IMR-90 (cell line): ENCODE results near the gene HMGCL. TPM values are rescaled to one million over a fixed set of nuclear protein-coding genes. Genes with fewer than 3 reads are reported as not detected.
A peak's percentile ranks its signal among the peaks of the same experiment; 100 is the strongest.

ENCODE experiments used
- ATAC-seq: fragments of 200-7000 bp; cut with Tn5 transposase; 2 replicates; pipeline ENCODE4 v1.9.1; 2020; ENCODE audit warnings: low read depth, mild to moderate bottlenecking, moderate library complexity
- BruUV-seq: library from RNA; stranded (reverse); fragments of 400-500 nt; replicated peaks from 2 replicates; lab custom pipeline; 2021; lab: Mats Ljungman, UMichigan
- CTCF ChIA-PET: fragments of 300-600 bp; formaldehyde crosslinking; extraction: SDS; loops from one replicate; lab custom pipeline; 2021; ENCODE audit warnings: antibody characterized with exemption; lab: Yijun Ruan, JAX
- POLR2A ChIA-PET: fragments of 300-600 bp; sonication (Branson Sonifier 250); formaldehyde crosslinking; loops from one replicate; lab custom pipeline; 2022; ENCODE audit warnings: antibody characterized with exemption; ENCODE audit not compliant: unreplicated experiment; lab: Charles Lee
- DNase-seq: peaks from one replicate; pipeline ENCODE4 v3.0.0; 2013
- H2AFZ ChIP-seq: replicated peaks from 2 replicates; pipeline ENCODE3; 2013; ENCODE audit warnings: low read length, mild to moderate bottlenecking; ENCODE audit not compliant: poor library complexity
- H2AK5ac ChIP-seq: 2 replicates; pipeline ENCODE4 v1.6.1; 2013; ENCODE audit warnings: low read depth, low read length, inconsistent platforms
- H2AK9ac ChIP-seq: replicated peaks from 2 replicates; pipeline ENCODE3; 2013; ENCODE audit warnings: mild to moderate bottlenecking, low read depth, low read length, moderate library complexity; ENCODE audit not compliant: poor library complexity
- H2BK120ac ChIP-seq: 2 replicates; pipeline ENCODE4 v1.6.1; 2013; ENCODE audit warnings: low read depth, low read length, inconsistent platforms
- H2BK15ac ChIP-seq: 3 replicates; pipeline ENCODE4 v1.6.1; 2013; ENCODE audit warnings: low read depth, low read length, inconsistent platforms
- H2BK20ac ChIP-seq: 2 replicates; pipeline ENCODE4 v1.6.1; 2013; ENCODE audit warnings: low read depth, mild to moderate bottlenecking, inconsistent platforms, low read length, moderate library complexity
- H2BK5ac ChIP-seq: 2 replicates; pipeline ENCODE4 v1.6.1; 2013; ENCODE audit warnings: mild to moderate bottlenecking, low read depth, low read length, inconsistent platforms; ENCODE audit not compliant: poor library complexity, severe bottlenecking
- H3K14ac ChIP-seq: replicated peaks from 2 replicates; pipeline ENCODE4 v1.6.1; 2013; ENCODE audit warnings: low read depth, low read length, inconsistent platforms
- H3K18ac ChIP-seq: 2 replicates; pipeline ENCODE4 v1.6.1; 2013; ENCODE audit warnings: low read depth, low read length, control low read depth
- H3K23ac ChIP-seq: 2 replicates; pipeline ENCODE4 v1.6.1; 2013; ENCODE audit warnings: low read depth, low read length, inconsistent platforms
- H3K27ac ChIP-seq: 2 replicates; pipeline ENCODE4 v1.5.1; 2013; ENCODE audit warnings: mild to moderate bottlenecking, control low read depth, low read length; ENCODE audit not compliant: insufficient read depth
- H3K27me3 ChIP-seq: 2 replicates; pipeline ENCODE4 v1.6.1; 2013; ENCODE audit warnings: low read length; ENCODE audit not compliant: control insufficient read depth, insufficient read depth
- H3K36me3 ChIP-seq: 2 replicates; pipeline ENCODE4 v1.6.1; 2013; ENCODE audit warnings: low read length, mixed read lengths; ENCODE audit not compliant: control insufficient read depth, insufficient read depth
- H3K4ac ChIP-seq: 2 replicates; pipeline ENCODE4 v1.6.1; 2013; ENCODE audit warnings: low read depth, low read length, inconsistent platforms
- H3K4me1 ChIP-seq: 2 replicates; pipeline ENCODE4 v1.6.1; 2013; ENCODE audit warnings: low read length, mixed read lengths; ENCODE audit not compliant: control insufficient read depth, insufficient read depth
- H3K4me2 ChIP-seq: 2 replicates; pipeline ENCODE4 v1.6.1; 2013; ENCODE audit warnings: low read depth, mild to moderate bottlenecking, control low read depth, low read length, moderate library complexity
- H3K4me3 ChIP-seq: 2 replicates; pipeline ENCODE4 v1.5.1; 2013; ENCODE audit warnings: low read depth, mild to moderate bottlenecking, control low read depth, low read length, moderate library complexity; ENCODE audit not compliant: insufficient read depth
- H3K56ac ChIP-seq: 2 replicates; pipeline ENCODE4 v1.6.1; 2013; ENCODE audit warnings: low read length, inconsistent platforms; ENCODE audit not compliant: insufficient read depth; ENCODE audit errors: extremely low read depth
- H3K79me1 ChIP-seq, 2 experiments: 2 replicates each; pipeline ENCODE4 v1.6.1; 2013; ENCODE audit warnings: low read length in 2 of 2, inconsistent platforms in 1 of 2, low read depth in 1 of 2
- H3K9ac ChIP-seq: 2 replicates; pipeline ENCODE4 v1.6.1; 2013; ENCODE audit warnings: low read depth, low read length, control low read depth
- H3K9me1 ChIP-seq: 2 replicates; pipeline ENCODE4 v1.6.1; 2013; ENCODE audit warnings: low read length, inconsistent platforms; ENCODE audit not compliant: insufficient read depth
- H3K9me3 ChIP-seq: 2 replicates; pipeline ENCODE4 v1.6.1; 2013; ENCODE audit warnings: low read length; ENCODE audit not compliant: control insufficient read depth, insufficient read depth
- H4K20me1 ChIP-seq: 2 replicates; pipeline ENCODE4 v1.6.1; 2013; ENCODE audit warnings: low read length, inconsistent platforms; ENCODE audit not compliant: insufficient read depth
- H4K5ac ChIP-seq: 2 replicates; pipeline ENCODE4 v1.6.1; 2013; ENCODE audit warnings: mild to moderate bottlenecking, low read depth, low read length, control low read depth
- H4K8ac ChIP-seq, 2 experiments: 2 replicates each; pipeline ENCODE4 v1.6.1; 2013; ENCODE audit warnings: low read depth in 2 of 2, low read length in 2 of 2, control low read depth in 1 of 2, inconsistent platforms in 1 of 2
- H4K91ac ChIP-seq: 2 replicates; pipeline ENCODE4 v1.6.1; 2013; ENCODE audit warnings: low read depth, low read length, inconsistent platforms; ENCODE audit not compliant: insufficient read depth
- BHLHE40 ChIP-seq: fragments of 150-350 bp; IDR thresholded peaks from 2 replicates; pipeline ENCODE4 v1.6.1; 2016; ENCODE audit warnings: mild to moderate bottlenecking, low read depth, low read length
- CEBPB ChIP-seq: IDR thresholded peaks from 2 replicates; pipeline ENCODE4 v1.6.1; 2012; ENCODE audit warnings: low read depth, low read length, improper control_type of control experiment
- FOS ChIP-seq: fragments of 150-350 bp; IDR thresholded peaks from 2 replicates; pipeline ENCODE4 v1.6.1; 2016; ENCODE audit warnings: low read depth, low read length
- MAFK ChIP-seq: IDR thresholded peaks from 2 replicates; pipeline ENCODE4 v1.6.1; 2012; ENCODE audit warnings: low read depth, low read length, improper control_type of control experiment
- MAZ ChIP-seq: IDR thresholded peaks from 2 replicates; pipeline ENCODE4 v1.6.1; 2012; ENCODE audit warnings: low read depth, mild to moderate bottlenecking, low read length, improper control_type of control experiment, moderate library complexity, borderline replicate concordance
- MXI1 ChIP-seq: IDR thresholded peaks from 2 replicates; pipeline ENCODE4 v1.6.1; 2012; ENCODE audit warnings: low read depth, mild to moderate bottlenecking, low read length, moderate library complexity, borderline replicate concordance
- NFE2L2 ChIP-seq: fragments of 150-350 bp; IDR thresholded peaks from 2 replicates; pipeline ENCODE4 v1.6.1; 2016; ENCODE audit warnings: low read depth, mild to moderate bottlenecking, low read length
- POLR2A ChIP-seq: IDR thresholded peaks from 2 replicates; pipeline ENCODE4 v1.6.1; 2012; ENCODE audit warnings: mild to moderate bottlenecking, low read depth, low read length
- RAD21 ChIP-seq: IDR thresholded peaks from 2 replicates; pipeline ENCODE4 v1.6.1; 2012; ENCODE audit warnings: low read length, improper control_type of control experiment
- RFX5 ChIP-seq: IDR thresholded peaks from 2 replicates; pipeline ENCODE4 v1.8.0; 2012; ENCODE audit warnings: low read depth, mild to moderate bottlenecking, low read length, moderate library complexity
- SMC3 ChIP-seq: fragments of 150-350 bp; IDR thresholded peaks from 2 replicates; pipeline ENCODE4 v1.6.1; 2016; ENCODE audit warnings: low read depth, mild to moderate bottlenecking, antibody characterized with exemption, low read length, moderate library complexity
- WGBS, 2 experiments: methylation state at CpG; one replicate each; pipeline versions ENCODE4 v1.1.5 to v1.1.7; 2013; ENCODE audit warnings: missing lambda C conversion rate in 2 of 2; ENCODE audit not compliant: insufficient read length in 1 of 2; ENCODE audit errors: extremely low coverage in 2 of 2; 5-methylcytosine and 5-hydroxymethylcytosine counted together
- dilution Hi-C: fragments of 300-500 bp; cut with HindIII; formaldehyde crosslinking; loops from one replicate; pipeline ENCODE4 v1.14.3; 2018; ENCODE audit warnings: low sequenced_read_pairs; ENCODE audit not compliant: unreplicated experiment
- in situ Hi-C: fragments of 300-500 bp; cut with MboI; formaldehyde crosslinking; loops from 3 replicates; pipeline ENCODE4 v1.14.3; 2019; ENCODE audit warnings: low sequenced_read_pairs, inconsistent platforms, mixed read lengths
- intact Hi-C: fragments of 100-400 bp; cut with micrococcal nuclease; formaldehyde crosslinking; loops from 2 replicates; pipeline ENCODE4 v1.10.0; 2022
- polyA plus RNA-seq, 3 experiments: library from polyadenylated mRNA; depleted of rRNA; stranded (reverse); fragments of >200 nt; gene quantifications; 2 replicates each; pipeline ENCODE4 v1.2.3, GENCODE V29; 2012; ENCODE audit warnings: low replicate concordance in 1 of 3
- total RNA-seq: library from RNA; depleted of rRNA; stranded (reverse); fragments of >200 nt; gene quantifications from 2 replicates; pipeline ENCODE4 v1.2.3, GENCODE V29; 2012
- TF ChIP-seq, protein P1 (sequence below): fragments of 150-350 bp; IDR thresholded peaks from 2 replicates; pipeline ENCODE4 v1.6.1; 2016; ENCODE audit warnings: low read depth, mild to moderate bottlenecking, low read length, moderate library complexity, borderline replicate concordance
- TF ChIP-seq, protein P2 (sequence below): fragments of 150-350 bp; IDR thresholded peaks from 2 replicates; pipeline ENCODE4 v1.6.1; 2017; ENCODE audit warnings: mild to moderate bottlenecking, antibody characterized with exemption, low read length, low read depth
- TF ChIP-seq, protein P3 (sequence below): conservative IDR thresholded peaks from 2 replicates; pipeline ENCODE4 v1.5.1; 2012; ENCODE audit warnings: mild to moderate bottlenecking, low read depth, low read length, improper control_type of control experiment

The HMGCL gene
- total and polyA plus RNA-seq, 2 of the 4 experiments (the other 2 are of a cell fraction): 30.6 to 33.5 TPM

DNA sequence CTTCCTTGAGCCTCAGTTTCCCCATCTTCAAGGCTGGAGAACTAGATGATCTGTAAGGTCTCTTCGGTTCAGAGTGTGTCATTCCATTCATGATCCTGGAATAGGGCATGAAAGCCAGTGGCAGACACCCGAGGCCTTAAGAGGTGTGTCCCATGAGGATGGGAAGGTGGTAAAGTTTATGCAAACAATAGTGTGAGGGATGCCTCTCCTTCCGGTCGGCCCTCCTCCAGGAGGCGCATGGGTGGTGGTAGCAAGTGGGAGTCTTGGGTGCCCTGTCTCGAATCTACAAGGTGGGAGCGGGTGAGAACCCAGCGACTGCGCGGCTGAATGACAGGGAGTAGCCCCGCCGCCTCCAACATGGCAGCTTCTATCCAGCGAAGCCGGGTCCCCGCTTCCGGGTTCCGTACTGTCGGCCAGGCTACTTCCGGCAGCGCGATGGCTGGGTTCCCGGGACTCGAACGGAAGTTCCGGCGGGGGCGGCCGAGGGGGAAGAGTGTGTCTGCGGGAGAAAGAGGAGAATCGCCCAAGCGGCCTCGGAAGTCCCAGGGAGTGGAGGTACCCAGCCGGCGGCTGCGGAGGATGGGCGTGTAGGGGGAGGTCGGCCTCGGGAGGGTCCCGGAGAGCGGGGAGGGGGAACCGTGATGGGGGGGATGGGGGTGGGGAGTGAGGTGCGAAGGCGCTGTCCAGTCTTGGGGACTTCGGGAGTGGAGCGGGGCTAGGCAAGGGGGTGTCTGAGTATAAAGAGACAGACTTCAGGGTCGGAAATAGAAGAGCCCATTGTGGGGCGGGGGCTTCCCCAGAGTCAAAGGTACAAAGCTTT lies 34.3 kb downstream of the HMGCL start, which contains the start of gene LYPLA2:
Gene LYPLA2 (plus strand): TSS at position 450 of the 820 bp plus-strand sequence. CDS start 1,538 bp downstream, outside the sequence.
- Histone ChIP-seq H3K27me3 (no peaks in the 10 kb centered on the region), H3K9ac (peak within 1 kb of the TSS; percentile 80), H2BK5ac (peak within 1 kb of the TSS; percentile 86), H3K4ac (peak within 1 kb of the TSS; percentile 98), H4K5ac (peak within 1 kb of the TSS; percentile 98), H2BK20ac (peak within 1 kb of the TSS; percentile 74), H3K9me1 (peaks cover 9% of the 10 kb centered on the region), H3K56ac (peak within 1 kb of the TSS; percentile 71; the same call in 1 of the 2 replicates), H3K23ac (peak within 1 kb of the TSS; percentile 76), H4K91ac (peak within 1 kb of the TSS; percentile 96), H2AFZ (peak within 1 kb of the TSS; percentile 92), H2AK9ac (peak within 1 kb of the TSS; percentile 100), H2BK15ac (peak within 1 kb of the TSS; percentile 93; the same call in 1 of the 3 replicates), H3K79me1 (peaks cover 13 to 46% of the 10 kb centered on the region in 2 experiments; a peak in 3 of 4 replicates), H4K20me1 (peaks cover 13% of the 10 kb centered on the region; the same call in 1 of the 2 replicates), H3K36me3 (peaks cover 25% of the 10 kb centered on the region), H3K4me3 (peak within 1 kb of the TSS; percentile 95), H2AK5ac (peak within 1 kb of the TSS; percentile 90), H2BK120ac (peak within 1 kb of the TSS; percentile 81), H3K27ac (peak within 1 kb of the TSS; percentile 84), H3K9me3 (no peaks in the 10 kb centered on the region), H3K4me1 (peaks cover 14% of the 10 kb centered on the region), H4K8ac (peak within 1 kb of the TSS; percentile 95 to 99), H3K4me2 (peak within 1 kb of the TSS; percentile 99), H3K18ac (peak within 1 kb of the TSS; percentile 85), H3K14ac (peak within 1 kb of the TSS; percentile 94)
- POLR2A ChIA-PET: no interaction called here
- peak; percentile 86 for DNase-seq
- dilution Hi-C loops: no loop called here
- no TSS peak for BruUV-seq
- CTCF ChIA-PET: interaction anchor here (1.0 kb wide), 2 partner anchors 10 to 19 kb away, joined by 3 to 6 read pairs; no protein-coding TSS in a partner anchor
- WGBS, 2 experiments: 1% methylated on average over 22 of the region's 47 CpGs; no CpG with 5 or more reads in 1 of the 2 experiments
- peak; percentile 83 for ATAC-seq
- in situ Hi-C loops: no loop called here
- intact Hi-C loops: no loop called here
- no peak for TF ChIP-seq BHLHE40
- no peak for TF ChIP-seq SMC3
- peak; percentile 77; the same call in 1 of the 2 replicates for TF ChIP-seq MAZ
- TF ChIP-seq CEBPB: no peak
- no peak for TF ChIP-seq NFE2L2
- TF ChIP-seq, protein P1, sequence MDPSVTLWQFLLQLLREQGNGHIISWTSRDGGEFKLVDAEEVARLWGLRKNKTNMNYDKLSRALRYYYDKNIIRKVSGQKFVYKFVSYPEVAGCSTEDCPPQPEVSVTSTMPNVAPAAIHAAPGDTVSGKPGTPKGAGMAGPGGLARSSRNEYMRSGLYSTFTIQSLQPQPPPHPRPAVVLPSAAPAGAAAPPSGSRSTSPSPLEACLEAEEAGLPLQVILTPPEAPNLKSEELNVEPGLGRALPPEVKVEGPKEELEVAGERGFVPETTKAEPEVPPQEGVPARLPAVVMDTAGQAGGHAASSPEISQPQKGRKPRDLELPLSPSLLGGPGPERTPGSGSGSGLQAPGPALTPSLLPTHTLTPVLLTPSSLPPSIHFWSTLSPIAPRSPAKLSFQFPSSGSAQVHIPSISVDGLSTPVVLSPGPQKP: no peak
- TF ChIP-seq MXI1: peak; percentile 42; the same call in 1 of the 2 replicates
- no peak for TF ChIP-seq RAD21
- TF ChIP-seq, protein P2, sequence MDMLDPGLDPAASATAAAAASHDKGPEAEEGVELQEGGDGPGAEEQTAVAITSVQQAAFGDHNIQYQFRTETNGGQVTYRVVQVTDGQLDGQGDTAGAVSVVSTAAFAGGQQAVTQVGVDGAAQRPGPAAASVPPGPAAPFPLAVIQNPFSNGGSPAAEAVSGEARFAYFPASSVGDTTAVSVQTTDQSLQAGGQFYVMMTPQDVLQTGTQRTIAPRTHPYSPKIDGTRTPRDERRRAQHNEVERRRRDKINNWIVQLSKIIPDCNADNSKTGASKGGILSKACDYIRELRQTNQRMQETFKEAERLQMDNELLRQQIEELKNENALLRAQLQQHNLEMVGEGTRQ: no peak
- no peak for TF ChIP-seq RFX5
- TF ChIP-seq MAFK: no peak
- TF ChIP-seq FOS: no peak
- TF ChIP-seq, protein P3, sequence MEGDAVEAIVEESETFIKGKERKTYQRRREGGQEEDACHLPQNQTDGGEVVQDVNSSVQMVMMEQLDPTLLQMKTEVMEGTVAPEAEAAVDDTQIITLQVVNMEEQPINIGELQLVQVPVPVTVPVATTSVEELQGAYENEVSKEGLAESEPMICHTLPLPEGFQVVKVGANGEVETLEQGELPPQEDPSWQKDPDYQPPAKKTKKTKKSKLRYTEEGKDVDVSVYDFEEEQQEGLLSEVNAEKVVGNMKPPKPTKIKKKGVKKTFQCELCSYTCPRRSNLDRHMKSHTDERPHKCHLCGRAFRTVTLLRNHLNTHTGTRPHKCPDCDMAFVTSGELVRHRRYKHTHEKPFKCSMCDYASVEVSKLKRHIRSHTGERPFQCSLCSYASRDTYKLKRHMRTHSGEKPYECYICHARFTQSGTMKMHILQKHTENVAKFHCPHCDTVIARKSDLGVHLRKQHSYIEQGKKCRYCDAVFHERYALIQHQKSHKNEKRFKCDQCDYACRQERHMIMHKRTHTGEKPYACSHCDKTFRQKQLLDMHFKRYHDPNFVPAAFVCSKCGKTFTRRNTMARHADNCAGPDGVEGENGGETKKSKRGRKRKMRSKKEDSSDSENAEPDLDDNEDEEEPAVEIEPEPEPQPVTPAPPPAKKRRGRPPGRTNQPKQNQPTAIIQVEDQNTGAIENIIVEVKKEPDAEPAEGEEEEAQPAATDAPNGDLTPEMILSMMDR: no peak
- TF ChIP-seq POLR2A: peak; percentile 83
